ENCODE measurements around the gene LTBP3. TPM values are rescaled to one million over a fixed set of nuclear protein-coding genes. Genes with fewer than 3 reads are reported as not detected.

Gene LTBP3
- total RNA-seq, 4 donors from 2014 or later = 131 to 240 (median 217) TPM

DNA sequence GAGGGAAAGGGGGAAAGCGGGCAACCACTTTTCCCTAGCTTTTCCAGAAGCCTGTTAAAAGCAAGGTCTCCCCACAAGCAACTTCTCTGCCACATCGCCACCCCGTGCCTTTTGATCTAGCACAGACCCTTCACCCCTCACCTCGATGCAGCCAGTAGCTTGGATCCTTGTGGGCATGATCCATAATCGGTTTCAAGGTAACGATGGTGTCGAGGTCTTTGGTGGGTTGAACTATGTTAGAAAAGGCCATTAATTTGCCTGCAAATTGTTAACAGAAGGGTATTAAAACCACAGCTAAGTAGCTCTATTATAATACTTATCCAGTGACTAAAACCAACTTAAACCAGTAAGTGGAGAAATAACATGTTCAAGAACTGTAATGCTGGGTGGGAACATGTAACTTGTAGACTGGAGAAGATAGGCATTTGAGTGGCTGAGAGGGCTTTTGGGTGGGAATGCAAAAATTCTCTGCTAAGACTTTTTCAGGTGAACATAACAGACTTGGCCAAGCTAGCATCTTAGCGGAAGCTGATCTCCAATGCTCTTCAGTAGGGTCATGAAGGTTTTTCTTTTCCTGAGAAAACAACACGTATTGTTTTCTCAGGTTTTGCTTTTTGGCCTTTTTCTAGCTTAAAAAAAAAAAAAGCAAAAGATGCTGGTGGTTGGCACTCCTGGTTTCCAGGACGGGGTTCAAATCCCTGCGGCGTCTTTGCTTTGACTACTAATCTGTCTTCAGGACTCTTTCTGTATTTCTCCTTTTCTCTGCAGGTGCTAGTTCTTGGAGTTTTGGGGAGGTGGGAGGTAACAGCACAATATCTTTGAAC lies 52.5 kb downstream of the LTBP3 start:
- Histone ChIP-seq H3K27me3 (no peaks in the 10 kb centered on the region), H3K36me3 (no peaks in the 10 kb centered on the region), H3K9me3 (no peaks in the 10 kb centered on the region), H3K4me3 (peak overlapping the region; percentile 85 to 90), H3K4me1 (peaks cover 0 to 9% of the 10 kb centered on the region in 2 donors), H3K27ac (peak overlapping the region; percentile 96 to 97)
- intact Hi-C loops (cut with DNase I; ENCODE audit: low total_unique reads) = no loop called here
- DNase-seq = no peak
- peak in 1 of 2 donors; percentile 23 for TF ChIP-seq POLR2A (IDR thresholded peaks at IDR 0.05)
- TF ChIP-seq, protein P1, sequence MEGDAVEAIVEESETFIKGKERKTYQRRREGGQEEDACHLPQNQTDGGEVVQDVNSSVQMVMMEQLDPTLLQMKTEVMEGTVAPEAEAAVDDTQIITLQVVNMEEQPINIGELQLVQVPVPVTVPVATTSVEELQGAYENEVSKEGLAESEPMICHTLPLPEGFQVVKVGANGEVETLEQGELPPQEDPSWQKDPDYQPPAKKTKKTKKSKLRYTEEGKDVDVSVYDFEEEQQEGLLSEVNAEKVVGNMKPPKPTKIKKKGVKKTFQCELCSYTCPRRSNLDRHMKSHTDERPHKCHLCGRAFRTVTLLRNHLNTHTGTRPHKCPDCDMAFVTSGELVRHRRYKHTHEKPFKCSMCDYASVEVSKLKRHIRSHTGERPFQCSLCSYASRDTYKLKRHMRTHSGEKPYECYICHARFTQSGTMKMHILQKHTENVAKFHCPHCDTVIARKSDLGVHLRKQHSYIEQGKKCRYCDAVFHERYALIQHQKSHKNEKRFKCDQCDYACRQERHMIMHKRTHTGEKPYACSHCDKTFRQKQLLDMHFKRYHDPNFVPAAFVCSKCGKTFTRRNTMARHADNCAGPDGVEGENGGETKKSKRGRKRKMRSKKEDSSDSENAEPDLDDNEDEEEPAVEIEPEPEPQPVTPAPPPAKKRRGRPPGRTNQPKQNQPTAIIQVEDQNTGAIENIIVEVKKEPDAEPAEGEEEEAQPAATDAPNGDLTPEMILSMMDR (IDR thresholded peaks at IDR 0.05) = no peak

DNA sequence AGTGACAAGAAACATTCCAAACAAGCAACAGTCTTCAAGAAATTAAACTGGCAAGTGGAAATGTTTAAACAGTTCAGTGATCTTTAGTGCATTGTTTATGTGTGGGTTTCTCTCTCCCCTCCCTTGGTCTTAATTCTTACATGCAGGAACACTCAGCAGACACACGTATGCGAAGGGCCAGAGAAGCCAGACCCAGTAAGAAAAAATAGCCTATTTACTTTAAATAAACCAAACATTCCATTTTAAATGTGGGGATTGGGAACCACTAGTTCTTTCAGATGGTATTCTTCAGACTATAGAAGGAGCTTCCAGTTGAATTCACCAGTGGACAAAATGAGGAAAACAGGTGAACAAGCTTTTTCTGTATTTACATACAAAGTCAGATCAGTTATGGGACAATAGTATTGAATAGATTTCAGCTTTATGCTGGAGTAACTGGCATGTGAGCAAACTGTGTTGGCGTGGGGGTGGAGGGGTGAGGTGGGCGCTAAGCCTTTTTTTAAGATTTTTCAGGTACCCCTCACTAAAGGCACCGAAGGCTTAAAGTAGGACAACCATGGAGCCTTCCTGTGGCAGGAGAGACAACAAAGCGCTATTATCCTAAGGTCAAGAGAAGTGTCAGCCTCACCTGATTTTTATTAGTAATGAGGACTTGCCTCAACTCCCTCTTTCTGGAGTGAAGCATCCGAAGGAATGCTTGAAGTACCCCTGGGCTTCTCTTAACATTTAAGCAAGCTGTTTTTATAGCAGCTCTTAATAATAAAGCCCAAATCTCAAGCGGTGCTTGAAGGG lies 53.3 kb downstream of the LTBP3 start:
- H3K27ac ChIP-seq = peak overlapping the region; percentile 96 to 97
- intact Hi-C loops (cut with DNase I; ENCODE audit: low total_unique reads) = no loop called here
- H3K4me1 ChIP-seq = peaks cover 0 to 9% of the 10 kb centered on the region in 2 donors
- DNase-seq = no peak
- TF ChIP-seq, protein P1 (IDR thresholded peaks at IDR 0.05) = no peak
- no peak for TF ChIP-seq POLR2A (IDR thresholded peaks at IDR 0.05)
- peak overlapping the region; percentile 85 to 90 for H3K4me3 ChIP-seq
- no peaks in the 10 kb centered on the region for H3K27me3 ChIP-seq
- no peaks in the 10 kb centered on the region for H3K9me3 ChIP-seq
- no peaks in the 10 kb centered on the region for H3K36me3 ChIP-seq

DNA sequence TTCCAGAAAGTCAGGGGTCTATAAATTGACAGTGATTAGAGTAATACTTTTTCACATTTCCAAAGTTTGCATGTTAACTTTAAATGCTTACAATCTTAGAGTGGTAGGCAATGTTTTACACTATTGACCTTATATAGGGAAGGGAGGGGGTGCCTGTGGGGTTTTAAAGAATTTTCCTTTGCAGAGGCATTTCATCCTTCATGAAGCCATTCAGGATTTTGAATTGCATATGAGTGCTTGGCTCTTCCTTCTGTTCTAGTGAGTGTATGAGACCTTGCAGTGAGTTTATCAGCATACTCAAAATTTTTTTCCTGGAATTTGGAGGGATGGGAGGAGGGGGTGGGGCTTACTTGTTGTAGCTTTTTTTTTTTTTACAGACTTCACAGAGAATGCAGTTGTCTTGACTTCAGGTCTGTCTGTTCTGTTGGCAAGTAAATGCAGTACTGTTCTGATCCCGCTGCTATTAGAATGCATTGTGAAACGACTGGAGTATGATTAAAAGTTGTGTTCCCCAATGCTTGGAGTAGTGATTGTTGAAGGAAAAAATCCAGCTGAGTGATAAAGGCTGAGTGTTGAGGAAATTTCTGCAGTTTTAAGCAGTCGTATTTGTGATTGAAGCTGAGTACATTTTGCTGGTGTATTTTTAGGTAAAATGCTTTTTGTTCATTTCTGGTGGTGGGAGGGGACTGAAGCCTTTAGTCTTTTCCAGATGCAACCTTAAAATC lies 54.0 kb downstream of the LTBP3 start:
- no peak for DNase-seq
- intact Hi-C loops (cut with DNase I; ENCODE audit: low total_unique reads) = no loop called here
- peaks cover 0 to 9% of the 10 kb centered on the region in 2 donors for H3K4me1 ChIP-seq
- H3K36me3 ChIP-seq = no peaks in the 10 kb centered on the region
- H3K27ac ChIP-seq = peak overlapping the region; percentile 96 to 97
- peak overlapping the region; percentile 85 to 90 for H3K4me3 ChIP-seq
- no peaks in the 10 kb centered on the region for H3K27me3 ChIP-seq
- H3K9me3 ChIP-seq = no peaks in the 10 kb centered on the region
- TF ChIP-seq, protein P1 (IDR thresholded peaks at IDR 0.05) = no peak
- peak in 1 of 2 donors; percentile 42 for TF ChIP-seq POLR2A (IDR thresholded peaks at IDR 0.05)

DNA sequence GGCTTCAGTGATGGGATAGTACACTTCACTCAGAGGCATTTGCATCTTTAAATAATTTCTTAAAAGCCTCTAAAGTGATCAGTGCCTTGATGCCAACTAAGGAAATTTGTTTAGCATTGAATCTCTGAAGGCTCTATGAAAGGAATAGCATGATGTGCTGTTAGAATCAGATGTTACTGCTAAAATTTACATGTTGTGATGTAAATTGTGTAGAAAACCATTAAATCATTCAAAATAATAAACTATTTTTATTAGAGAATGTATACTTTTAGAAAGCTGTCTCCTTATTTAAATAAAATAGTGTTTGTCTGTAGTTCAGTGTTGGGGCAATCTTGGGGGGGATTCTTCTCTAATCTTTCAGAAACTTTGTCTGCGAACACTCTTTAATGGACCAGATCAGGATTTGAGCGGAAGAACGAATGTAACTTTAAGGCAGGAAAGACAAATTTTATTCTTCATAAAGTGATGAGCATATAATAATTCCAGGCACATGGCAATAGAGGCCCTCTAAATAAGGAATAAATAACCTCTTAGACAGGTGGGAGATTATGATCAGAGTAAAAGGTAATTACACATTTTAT lies 54.7 kb downstream of the LTBP3 start:
- H3K27me3 ChIP-seq = no peaks in the 10 kb centered on the region
- no peaks in the 10 kb centered on the region for H3K9me3 ChIP-seq
- H3K36me3 ChIP-seq = no peaks in the 10 kb centered on the region
- peak overlapping the region; percentile 85 to 90 for H3K4me3 ChIP-seq
- H3K27ac ChIP-seq = peak overlapping the region; percentile 96 to 97
- intact Hi-C loops (cut with DNase I; ENCODE audit: low total_unique reads) = no loop called here
- TF ChIP-seq, protein P1 (IDR thresholded peaks at IDR 0.05) = no peak
- TF ChIP-seq POLR2A (IDR thresholded peaks at IDR 0.05) = peak in 1 of 2 donors; percentile 19
- H3K4me1 ChIP-seq = peaks cover 0 to 9% of the 10 kb centered on the region in 2 donors
- DNase-seq = no peak
